GM20000 (cell line): Measurements from ENCODE around the gene METTL21C.

Source experiments
- DNase-seq: peaks from one replicate; pipeline ENCODE4 v3.0.0; 2012; ENCODE audit warnings: low spot score
- TF ChIP-seq, protein P1 (sequence below): IDR thresholded peaks from 2 replicates; pipeline ENCODE4 v1.5.1; 2012; ENCODE audit warnings: mild to moderate bottlenecking, control low read depth; ENCODE audit errors: extremely low read depth, missing control alignments

METTL21C gene

DNA sequence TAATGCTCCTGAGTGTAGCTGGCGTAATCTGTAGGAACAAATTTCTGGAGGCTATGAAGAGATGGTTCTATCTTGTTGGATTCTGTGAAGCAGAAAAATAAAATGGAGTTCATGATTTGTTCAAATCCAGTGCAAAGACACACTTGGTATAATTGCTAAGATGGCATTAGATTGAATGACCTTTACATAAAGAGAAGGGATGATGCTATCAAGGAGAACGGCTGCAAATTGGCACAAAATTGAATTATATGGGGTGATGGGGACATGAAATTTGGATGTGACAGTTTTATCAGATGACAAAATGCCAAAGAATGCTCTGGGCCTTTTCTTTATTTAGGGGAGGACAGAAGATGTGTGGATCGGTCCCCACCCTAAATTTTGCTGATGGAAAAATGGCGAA is 4.0 kb downstream of the METTL21C start:
- no peak for DNase-seq
- TF ChIP-seq, protein P1, sequence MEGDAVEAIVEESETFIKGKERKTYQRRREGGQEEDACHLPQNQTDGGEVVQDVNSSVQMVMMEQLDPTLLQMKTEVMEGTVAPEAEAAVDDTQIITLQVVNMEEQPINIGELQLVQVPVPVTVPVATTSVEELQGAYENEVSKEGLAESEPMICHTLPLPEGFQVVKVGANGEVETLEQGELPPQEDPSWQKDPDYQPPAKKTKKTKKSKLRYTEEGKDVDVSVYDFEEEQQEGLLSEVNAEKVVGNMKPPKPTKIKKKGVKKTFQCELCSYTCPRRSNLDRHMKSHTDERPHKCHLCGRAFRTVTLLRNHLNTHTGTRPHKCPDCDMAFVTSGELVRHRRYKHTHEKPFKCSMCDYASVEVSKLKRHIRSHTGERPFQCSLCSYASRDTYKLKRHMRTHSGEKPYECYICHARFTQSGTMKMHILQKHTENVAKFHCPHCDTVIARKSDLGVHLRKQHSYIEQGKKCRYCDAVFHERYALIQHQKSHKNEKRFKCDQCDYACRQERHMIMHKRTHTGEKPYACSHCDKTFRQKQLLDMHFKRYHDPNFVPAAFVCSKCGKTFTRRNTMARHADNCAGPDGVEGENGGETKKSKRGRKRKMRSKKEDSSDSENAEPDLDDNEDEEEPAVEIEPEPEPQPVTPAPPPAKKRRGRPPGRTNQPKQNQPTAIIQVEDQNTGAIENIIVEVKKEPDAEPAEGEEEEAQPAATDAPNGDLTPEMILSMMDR = no peak

DNA sequence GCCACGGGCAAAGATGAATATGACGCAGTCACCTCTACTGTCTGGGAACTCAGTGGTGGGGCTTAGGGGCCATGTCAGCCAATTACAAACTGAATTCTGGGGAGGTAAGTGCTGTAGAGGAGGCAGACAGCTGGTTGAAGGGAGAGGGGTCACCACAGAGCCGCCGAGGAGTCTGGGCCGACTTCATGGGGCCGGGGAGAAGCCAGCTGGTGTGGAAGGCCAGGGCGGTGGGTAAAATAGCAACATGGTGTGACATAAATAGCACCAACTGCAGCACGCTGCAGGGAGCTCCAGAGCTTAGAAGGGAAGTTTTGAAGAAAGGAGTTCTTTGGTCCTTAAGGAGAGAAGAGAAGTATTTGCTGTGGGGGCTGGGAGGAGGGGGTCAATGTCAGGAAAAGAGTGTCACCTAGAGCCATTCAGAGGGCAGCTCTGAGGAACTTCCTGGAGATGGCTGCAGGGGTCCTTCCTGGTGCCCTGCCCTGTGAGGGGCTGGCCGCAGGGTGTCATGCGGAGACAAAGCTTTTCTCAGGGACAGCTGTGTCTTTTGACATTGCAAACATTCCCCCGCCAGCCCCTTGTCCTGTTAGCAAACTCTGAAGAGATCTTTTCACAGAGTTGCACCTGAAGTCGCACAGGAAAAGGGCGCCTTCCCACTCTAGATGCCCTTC is 6.4 kb downstream of the METTL21C start:
- no peak for DNase-seq
- TF ChIP-seq, protein P1 = no peak

DNA sequence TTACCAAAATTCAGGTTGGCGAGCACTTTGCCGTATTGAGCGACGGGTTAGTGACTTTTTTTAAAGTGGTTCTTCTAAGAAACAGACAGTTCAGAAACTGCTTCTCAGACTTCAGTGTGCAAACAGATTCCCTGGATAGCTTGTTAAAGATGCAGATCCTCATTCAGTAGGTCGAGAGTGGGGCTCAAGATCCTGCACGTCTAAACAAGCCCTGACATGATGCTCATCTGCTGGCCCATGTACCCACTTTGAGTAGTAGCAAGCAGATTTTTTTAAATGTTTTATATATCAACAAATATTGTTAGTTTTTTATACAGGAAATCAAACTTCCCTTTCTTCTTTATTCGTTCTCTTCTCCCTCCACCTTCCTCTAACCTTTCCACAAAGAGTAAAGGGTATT is 7.3 kb downstream of the METTL21C start:
- DNase-seq = no peak
- TF ChIP-seq, protein P1 = no peak

DNA sequence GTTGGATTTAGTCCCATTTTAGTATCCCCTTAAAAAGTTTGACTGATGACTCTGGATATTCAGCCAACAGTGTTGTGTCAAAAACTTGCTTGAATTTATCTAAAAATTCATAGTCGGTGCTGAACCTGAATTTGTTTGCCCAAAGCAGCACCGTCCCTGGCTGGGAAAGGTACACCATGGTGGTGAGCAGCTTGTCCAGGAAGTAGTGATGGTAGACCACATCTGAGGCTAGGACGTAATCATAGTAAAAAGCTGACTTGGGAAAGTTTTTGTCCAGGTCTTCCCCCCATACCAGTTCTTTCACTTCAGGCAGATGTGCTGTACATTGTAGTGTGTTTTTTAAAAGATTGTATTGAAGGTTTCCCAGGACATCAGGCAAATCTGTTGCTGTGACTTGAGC is 8.8 kb downstream of the METTL21C start:
- no peak for DNase-seq
- TF ChIP-seq, protein P1 = no peak

DNA sequence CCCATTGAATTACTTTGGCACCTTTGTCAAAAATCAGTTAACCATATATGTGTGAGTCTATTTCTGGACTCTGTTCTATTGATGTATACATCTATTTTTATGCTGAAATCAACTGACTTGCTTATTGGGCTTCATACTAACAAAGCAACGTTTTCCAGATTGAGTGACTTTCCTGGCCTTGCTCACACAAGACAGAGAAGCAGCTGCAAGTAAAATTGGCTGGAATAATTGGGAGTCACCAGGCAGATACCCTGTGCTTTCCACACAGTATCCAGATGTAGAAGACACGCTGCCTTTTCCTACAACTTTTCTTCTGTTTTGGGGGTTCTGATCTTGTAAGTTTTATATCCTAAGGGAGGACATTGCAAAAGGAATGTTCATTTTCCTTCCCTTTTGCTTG is 11.2 kb downstream of the METTL21C start:
- no peak for DNase-seq

DNA sequence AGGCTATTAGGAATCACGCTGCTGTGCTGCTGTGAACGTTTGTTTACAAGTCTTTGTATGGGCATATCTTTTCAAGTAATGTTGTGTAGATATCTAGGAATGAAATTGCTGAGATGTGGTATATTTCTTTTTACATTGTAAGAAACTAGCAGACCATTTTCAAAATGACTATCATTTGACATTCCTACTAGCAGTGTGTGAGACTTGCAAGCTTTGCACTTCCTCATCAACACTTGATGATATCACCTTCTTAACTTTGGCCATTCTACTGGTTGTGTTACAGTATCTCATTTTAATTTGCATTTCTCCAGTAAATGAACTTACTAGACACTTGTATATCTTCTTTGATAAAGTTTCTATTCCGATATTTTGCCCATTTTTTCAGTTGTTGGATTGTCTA is 12.1 kb downstream of the METTL21C start:
- no peak for DNase-seq
- TF ChIP-seq, protein P1 = no peak

More for the DNA sequence above, 11.2 kb downstream of the METTL21C start:
- TF ChIP-seq, protein P1 = no peak

DNA sequence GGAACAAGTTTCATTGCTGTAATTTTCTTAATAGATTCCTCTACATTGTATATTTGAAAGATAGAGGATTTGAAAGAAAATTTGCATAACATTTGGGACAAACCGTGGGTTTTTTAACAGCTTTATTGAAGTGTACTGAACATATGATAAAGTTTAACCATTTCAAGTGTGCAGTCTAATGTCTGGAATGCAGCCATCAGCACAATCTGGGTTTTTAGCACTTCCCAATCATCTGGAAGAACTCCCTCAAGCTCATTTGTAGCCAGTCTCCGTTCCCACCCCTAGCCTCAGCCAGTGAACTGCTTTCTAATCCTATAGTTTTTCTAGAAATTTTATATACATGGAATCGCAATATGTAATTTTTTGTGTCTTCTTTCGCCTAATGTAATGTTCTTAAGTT is 12.6 kb downstream of the METTL21C start:
- DNase-seq = no peak
- TF ChIP-seq, protein P1 = no peak
